ENCODE measurements around the gene USP47.

The USP47 gene

GRCh38 chr11:11929920-11930319 is 88.1 kb downstream of the USP47 start:
- no peak for DNase-seq (ENCODE audit: low read depth in 2 of 3, low spot score in 1 of 3)

GRCh38 chr11:11931461-11932055 is 89.8 kb downstream of the USP47 start:
- no peak for DNase-seq (ENCODE audit: low read depth in 2 of 3, low spot score in 1 of 3)

- no peak for DNase-seq (ENCODE audit: low read depth in 2 of 3, low spot score in 1 of 3)
Observed at GRCh38 chr11:11935536-11935935, 93.8 kb downstream of the USP47 start.

GRCh38 chr11:11937433-11937832 is 95.7 kb downstream of the USP47 start:
- DNase-seq (ENCODE audit: low read depth in 2 of 3, low spot score in 1 of 3): no peak

- no peak for DNase-seq (ENCODE audit: low read depth in 2 of 3, low spot score in 1 of 3)
Observed at GRCh38 chr11:11937957-11938356, 96.2 kb downstream of the USP47 start.

- DNase-seq (ENCODE audit: low read depth in 2 of 3, low spot score in 1 of 3): no peak
Observed at GRCh38 chr11:11940551-11940950, 98.8 kb downstream of the USP47 start.

GRCh38 chr11:11942668-11943067 is 100.9 kb downstream of the USP47 start:
- DNase-seq (ENCODE audit: low read depth in 2 of 3, low spot score in 1 of 3): no peak

GRCh38 chr11:11944444-11944843 is 102.7 kb downstream of the USP47 start:
- DNase-seq (ENCODE audit: low read depth in 2 of 3, low spot score in 1 of 3): no peak

GRCh38 chr11:11946180-11946579 is 104.4 kb downstream of the USP47 start:
- no peak for DNase-seq (ENCODE audit: low read depth in 2 of 3, low spot score in 1 of 3)

GRCh38 chr11:11946878-11947277 is 105.1 kb downstream of the USP47 start:
- no peak for DNase-seq (ENCODE audit: low read depth in 2 of 3, low spot score in 1 of 3)

GRCh38 chr11:11947825-11948224 is 106.1 kb downstream of the USP47 start:
- no peak for DNase-seq (ENCODE audit: low read depth in 2 of 3, low spot score in 1 of 3)

- no peak for DNase-seq (ENCODE audit: low read depth in 2 of 3, low spot score in 1 of 3)
Observed at GRCh38 chr11:11948242-11948947, 106.6 kb downstream of the USP47 start.

- no peak for DNase-seq (ENCODE audit: low read depth in 2 of 3, low spot score in 1 of 3)
Observed at GRCh38 chr11:11949482-11949881, 107.7 kb downstream of the USP47 start.

- no peak for DNase-seq (ENCODE audit: low read depth in 2 of 3, low spot score in 1 of 3)
Observed at GRCh38 chr11:11952036-11952435, 110.3 kb downstream of the USP47 start.

- no peak for DNase-seq (ENCODE audit: low read depth in 2 of 3, low spot score in 1 of 3)
Observed at GRCh38 chr11:11956006-11956405, 114.2 kb downstream of the USP47 start.

GRCh38 chr11:11958403-11959231 is 116.8 kb downstream of the USP47 start:
- DNase-seq (ENCODE audit: low read depth in 2 of 3, low spot score in 1 of 3): no peak

- DNase-seq (ENCODE audit: low read depth in 2 of 3, low spot score in 1 of 3): no peak
Observed at GRCh38 chr11:11959601-11960000, 117.8 kb downstream of the USP47 start.

GRCh38 chr11:11960687-11961086 is 118.9 kb downstream of the USP47 start:
- no peak for DNase-seq (ENCODE audit: low read depth in 2 of 3, low spot score in 1 of 3)

- DNase-seq (ENCODE audit: low read depth in 2 of 3, low spot score in 1 of 3): no peak
Observed at GRCh38 chr11:11961399-11962028, 119.7 kb downstream of the USP47 start.

GRCh38 chr11:11963067-11963466 is 121.3 kb downstream of the USP47 start:
- no peak for DNase-seq (ENCODE audit: low read depth in 2 of 3, low spot score in 1 of 3)
